ENCODE results near the gene TTC31.

DNA sequence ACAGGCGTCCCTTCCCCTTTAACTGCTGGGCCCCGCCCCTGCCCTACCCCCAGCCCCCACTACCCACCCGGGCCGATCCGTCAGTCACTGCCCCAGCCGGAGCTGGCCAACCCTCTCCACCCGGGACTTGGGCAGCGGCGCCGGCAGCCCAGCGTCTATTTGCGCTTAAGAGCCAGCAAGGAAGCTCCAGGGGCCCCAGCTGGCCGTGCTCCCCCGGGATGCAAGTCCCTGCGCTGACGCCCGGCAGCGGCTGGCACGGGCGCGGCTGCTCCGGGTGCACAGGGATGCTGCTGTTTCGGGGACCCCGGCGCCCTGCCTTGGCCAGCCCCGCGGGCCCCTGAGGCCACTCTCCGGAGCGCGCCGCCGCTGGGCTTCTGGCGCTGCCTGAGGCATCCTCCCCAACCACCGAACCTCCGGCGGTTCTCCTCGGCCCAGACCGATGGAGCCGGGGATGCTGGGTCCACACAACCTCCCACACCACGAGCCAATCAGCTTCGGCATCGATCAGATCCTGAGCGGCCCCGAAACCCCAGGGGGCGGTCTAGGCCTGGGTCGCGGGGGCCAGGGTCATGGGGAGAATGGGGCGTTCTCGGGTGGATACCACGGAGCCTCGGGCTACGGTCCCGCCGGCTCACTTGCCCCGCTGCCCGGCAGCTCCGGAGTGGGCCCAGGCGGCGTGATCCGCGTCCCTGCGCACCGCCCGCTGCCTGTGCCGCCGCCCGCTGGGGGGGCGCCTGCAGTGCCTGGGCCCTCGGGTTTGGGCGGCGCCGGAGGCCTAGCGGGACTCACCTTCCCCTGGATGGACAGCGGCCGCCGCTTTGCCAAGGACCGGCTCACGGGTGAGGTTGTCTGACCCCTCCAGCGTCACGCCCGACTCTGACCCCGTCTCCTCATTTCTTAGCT, 31.7 kb downstream of the TTC31 start, which contains the start of gene TLX2:
- TF ChIP-seq, protein P1, sequence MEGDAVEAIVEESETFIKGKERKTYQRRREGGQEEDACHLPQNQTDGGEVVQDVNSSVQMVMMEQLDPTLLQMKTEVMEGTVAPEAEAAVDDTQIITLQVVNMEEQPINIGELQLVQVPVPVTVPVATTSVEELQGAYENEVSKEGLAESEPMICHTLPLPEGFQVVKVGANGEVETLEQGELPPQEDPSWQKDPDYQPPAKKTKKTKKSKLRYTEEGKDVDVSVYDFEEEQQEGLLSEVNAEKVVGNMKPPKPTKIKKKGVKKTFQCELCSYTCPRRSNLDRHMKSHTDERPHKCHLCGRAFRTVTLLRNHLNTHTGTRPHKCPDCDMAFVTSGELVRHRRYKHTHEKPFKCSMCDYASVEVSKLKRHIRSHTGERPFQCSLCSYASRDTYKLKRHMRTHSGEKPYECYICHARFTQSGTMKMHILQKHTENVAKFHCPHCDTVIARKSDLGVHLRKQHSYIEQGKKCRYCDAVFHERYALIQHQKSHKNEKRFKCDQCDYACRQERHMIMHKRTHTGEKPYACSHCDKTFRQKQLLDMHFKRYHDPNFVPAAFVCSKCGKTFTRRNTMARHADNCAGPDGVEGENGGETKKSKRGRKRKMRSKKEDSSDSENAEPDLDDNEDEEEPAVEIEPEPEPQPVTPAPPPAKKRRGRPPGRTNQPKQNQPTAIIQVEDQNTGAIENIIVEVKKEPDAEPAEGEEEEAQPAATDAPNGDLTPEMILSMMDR (IDR thresholded peaks at IDR 0.05): no peak
- TF ChIP-seq POLR2A (IDR thresholded peaks at IDR 0.05): no peak

Data from lower leg skin (tissue), 3 donors.